K562 treated with DMSO at 1 percent for 48 hours (cell line): ENCODE results near the gene TPM4. TPM values are rescaled to one million over a fixed set of nuclear protein-coding genes. Genes with fewer than 3 reads are reported as not detected.

Source experiments
- total RNA-seq: library from RNA; unstranded; fragments of 300-600 nt; gene quantifications from 2 replicates; pipeline ENCODE4 v1.2.3, GENCODE V29; 2022; ENCODE audit warnings: low replicate concordance; ENCODE audit errors: extremely low read depth

Gene TPM4
- total RNA-seq, result not detected in 2 replicates

GRCh38 chr19:16076154-16076957 is at the start of gene TPM4:
Gene TPM4 (plus strand): TSS chr19:16076495. CDS start chr19:16076566, 71 bp downstream.

DNA sequence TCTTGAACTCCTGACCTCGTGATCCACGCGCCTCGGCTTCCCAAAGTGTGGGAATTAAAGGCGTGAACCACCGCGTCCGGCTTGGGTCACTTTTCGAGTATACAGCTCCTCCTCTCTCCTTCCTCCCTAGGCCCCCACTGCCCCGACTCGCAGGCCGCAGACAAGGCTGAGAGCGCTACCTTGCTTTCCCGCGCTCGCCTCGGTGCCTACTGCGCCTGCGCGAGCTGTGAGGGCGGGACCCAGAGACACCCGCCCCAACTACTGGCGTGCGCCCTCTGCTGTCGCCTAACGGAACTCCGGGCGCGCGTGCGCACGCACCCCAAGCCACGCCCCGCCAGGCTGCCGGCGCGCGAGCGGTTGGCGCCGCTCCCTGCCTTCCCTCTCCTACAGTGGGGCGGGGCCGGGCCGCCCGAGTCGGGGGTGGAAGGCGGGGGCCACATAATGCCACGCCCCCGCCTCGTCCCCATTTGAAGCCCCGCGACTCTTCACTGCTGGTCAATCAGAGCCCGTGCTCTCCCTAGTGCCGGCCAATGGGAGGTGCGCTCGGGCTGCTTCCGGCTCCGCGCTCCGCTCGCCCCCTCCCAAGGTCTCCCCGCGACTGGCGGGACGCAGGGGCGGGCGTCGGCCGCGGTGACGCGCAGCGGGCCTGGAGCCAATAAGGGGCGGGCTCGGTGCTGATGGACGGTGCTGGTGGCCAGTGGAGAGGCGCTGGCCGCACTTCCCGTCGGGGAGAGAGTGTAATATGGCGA is 35.0 kb downstream of the TPM4 start, which contains the start of gene RAB8A:
Gene RAB8A (plus strand): TSS at position 730 of the 749 bp plus-strand sequence. CDS start 13 bp downstream, at position 743.

GRCh38 chr19:16143399-16144215 is 67.3 kb downstream of the TPM4 start, which contains the start of gene HSH2D:
Gene HSH2D (plus strand): TSS chr19:16143685. CDS start chr19:16148751, 5,066 bp downstream.

Other genes starting within 250 kb of the TPM4 start
- not detected in 2 replicates for gene CYP4F2, start 178.4 kb upstream of the TPM4 start, total RNA-seq
- gene CYP4F11, start 142.0 kb upstream of the TPM4 start, total RNA-seq, result not detected in 2 replicates
- not detected in 2 replicates for gene OR10H4, start 127.5 kb upstream of the TPM4 start, total RNA-seq
- not detected in 2 replicates for gene RAB8A, start 35.4 kb downstream of the TPM4 start, total RNA-seq
- not detected in 2 replicates for gene HSH2D, start 67.2 kb downstream of the TPM4 start, total RNA-seq
- not detected in 2 replicates for gene CIB3, start 97.0 kb downstream of the TPM4 start, total RNA-seq
- not detected in 2 replicates for gene FAM32A, start 108.9 kb downstream of the TPM4 start, total RNA-seq
- not detected in 2 replicates for gene AP1M1, start 121.4 kb downstream of the TPM4 start, total RNA-seq
- gene KLF2, start 248.3 kb downstream of the TPM4 start, total RNA-seq, result not detected in 2 replicates